ENCODE measurements around the gene CNOT3.

The CNOT3 gene

DNA sequence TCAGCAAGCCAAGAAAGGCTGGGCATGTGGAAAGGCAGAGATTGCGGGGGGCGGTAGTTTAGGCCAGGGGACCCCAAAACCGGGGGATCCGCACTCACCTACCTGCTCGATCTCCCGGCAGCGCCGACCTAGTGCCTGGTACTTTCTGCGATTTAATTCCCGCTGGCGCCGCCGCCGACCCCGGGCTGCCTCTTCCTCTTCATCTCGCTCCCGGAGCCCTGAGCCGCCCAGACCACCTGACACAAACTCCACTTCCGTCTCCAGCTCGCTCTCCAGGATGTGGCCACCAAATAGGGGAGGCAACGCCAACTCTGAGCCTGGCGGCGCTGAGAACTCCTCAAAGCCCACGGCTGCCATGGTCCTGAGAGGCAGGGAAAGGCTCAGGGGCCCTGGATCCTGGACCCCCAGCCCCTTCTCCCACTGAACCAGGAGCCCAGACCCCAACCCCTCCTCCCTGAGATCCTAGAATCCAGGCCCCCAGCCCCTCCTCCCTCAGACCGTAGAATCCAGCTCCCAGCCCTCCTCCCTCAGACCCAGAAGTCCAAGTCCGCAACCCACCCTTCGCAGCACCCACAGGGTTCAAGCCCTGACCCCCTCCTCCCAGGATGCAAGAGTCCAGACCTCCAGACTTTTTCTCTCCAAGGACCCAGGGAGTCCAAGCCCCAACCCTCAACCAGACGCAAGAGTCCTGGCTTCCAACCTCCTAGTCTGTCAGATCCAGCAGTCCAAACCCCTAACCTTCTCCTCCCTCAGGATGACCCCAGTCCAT, 23.0 kb upstream of the CNOT3 start:
- peak overlapping the region; percentile 89 to 98 (median 95) for H3K4me2 ChIP-seq
- H4K20me1 ChIP-seq = peaks cover 0 to 72% (median 38%) of the 10 kb centered on the region in 11 experiments; a peak in 15 of 22 replicates
- peak overlapping the region; percentile 59 to 93 (median 91) for H3K27ac ChIP-seq
- peak overlapping the region; percentile 74 to 93 (median 87) for H3K4me3 ChIP-seq
- peaks cover 41 to 68% (median 61%) of the 10 kb centered on the region in 11 experiments for H3K36me3 ChIP-seq
- H3K9me3 ChIP-seq (replicated peaks in 1 of 11) = no peaks in the 10 kb centered on the region
- peaks cover 20 to 30% (median 24%) of the 10 kb centered on the region in 10 experiments for H3K4me1 ChIP-seq
- peak overlapping the region; percentile 84 to 95 (median 90) for H3K9ac ChIP-seq
- no peaks in the 10 kb centered on the region for H3K27me3 ChIP-seq
- no peak for TF ChIP-seq Cebpa-rat (IDR thresholded peaks at IDR 0.05)

DNA sequence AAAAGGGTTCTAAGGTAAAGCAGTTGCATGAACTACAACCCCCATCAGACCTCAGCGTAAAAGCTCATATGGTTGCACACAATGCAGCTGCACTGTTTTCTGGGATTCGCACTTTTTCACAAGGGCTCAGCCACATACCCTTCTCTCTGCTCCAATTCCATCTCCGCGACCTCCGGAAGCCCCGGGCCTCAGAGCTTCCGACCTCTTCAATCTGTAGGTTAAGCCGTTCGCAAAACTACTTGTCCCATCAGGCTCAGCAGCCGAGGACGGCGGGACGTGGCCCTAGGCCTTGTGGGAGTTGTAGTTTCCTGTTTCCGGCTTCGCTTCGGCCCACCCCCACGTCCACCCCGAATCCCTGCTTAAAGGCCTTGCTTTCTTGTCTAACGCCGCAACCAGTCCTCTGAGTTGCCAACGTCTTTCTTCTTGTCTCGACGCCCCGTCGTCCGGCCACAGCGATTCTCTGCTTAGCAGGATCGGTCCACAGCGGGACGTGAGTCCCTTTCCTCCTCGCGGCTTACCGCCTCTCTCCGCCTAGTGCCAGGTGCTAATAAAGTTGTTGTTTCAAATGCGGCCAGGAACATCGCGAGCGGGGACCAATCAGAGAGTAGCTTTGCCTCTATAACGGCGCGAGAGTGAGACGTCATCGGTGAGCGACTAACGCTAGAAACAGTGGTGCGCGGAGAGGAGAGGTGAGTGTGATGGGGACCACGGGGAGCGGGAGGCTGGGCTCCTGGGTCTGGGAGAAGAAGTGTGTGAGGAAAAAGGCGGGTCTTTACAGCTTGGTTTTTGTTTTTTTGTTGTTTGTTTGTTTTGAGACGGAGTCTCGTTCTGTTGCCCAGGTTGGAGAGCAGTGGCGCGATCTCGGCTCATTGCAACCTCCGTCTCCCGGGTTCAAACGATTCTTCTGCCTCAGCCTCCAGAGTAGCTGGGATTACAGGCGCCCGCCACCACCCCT, 22.2 kb upstream of the CNOT3 start, which contains the start of the genes PRPF31 and TFPT:
Gene PRPF31 (plus strand): TSS at position 646 of the 955 bp plus-strand sequence. CDS start 2,525 bp downstream, outside the sequence.
Gene TFPT (minus strand): TSS at position 549 of the 955 bp plus-strand sequence. CDS start 388 bp downstream, at position 161.
- H3K36me3 ChIP-seq = peaks cover 41 to 68% (median 61%) of the 10 kb centered on the region in 11 experiments
- H3K9me3 ChIP-seq (replicated peaks in 1 of 11) = no peaks in the 10 kb centered on the region
- no peak for TF ChIP-seq Cebpa-rat (IDR thresholded peaks at IDR 0.05)
- H3K4me2 ChIP-seq = peak within 1 kb of the TSS; percentile 89 to 98 (median 95)
- H3K27me3 ChIP-seq = no peaks in the 10 kb centered on the region
- peaks cover 20 to 30% (median 24%) of the 10 kb centered on the region in 10 experiments for H3K4me1 ChIP-seq
- H4K20me1 ChIP-seq = peaks cover 0 to 71% (median 29%) of the 10 kb centered on the region in 11 experiments; a peak in 15 of 22 replicates
- peak within 1 kb of the TSS; percentile 74 to 93 (median 87) for H3K4me3 ChIP-seq
- H3K9ac ChIP-seq = peak within 1 kb of the TSS; percentile 84 to 95 (median 90)
- peak within 1 kb of the TSS; percentile 82 to 93 (median 91) for H3K27ac ChIP-seq

DNA sequence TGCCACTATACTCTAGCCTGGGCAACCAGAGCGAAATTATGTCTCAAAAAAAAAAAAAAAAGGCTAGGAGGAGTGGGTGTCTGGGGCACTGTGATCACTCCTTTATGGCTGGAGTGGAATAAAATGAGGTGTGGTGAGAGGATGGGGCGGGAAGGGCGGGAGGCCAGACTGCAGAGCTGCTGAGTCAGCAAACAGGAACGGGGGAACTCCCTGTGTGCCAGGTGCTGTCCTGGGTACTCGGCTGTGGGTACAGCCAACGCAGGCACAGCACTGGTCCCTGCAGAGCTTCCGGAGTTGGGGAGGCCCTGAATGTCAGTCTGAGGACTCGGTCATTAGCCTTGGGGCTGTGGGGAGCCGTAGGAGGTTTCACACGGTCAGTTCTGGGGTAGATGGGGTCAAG, 16.3 kb upstream of the CNOT3 start:
- no peak overlapping the region for H3K9ac ChIP-seq
- H3K9me3 ChIP-seq (replicated peaks in 1 of 11) = no peaks in the 10 kb centered on the region
- H3K4me3 ChIP-seq = no peak overlapping the region
- peaks cover 79 to 90% (median 83%) of the 10 kb centered on the region in 11 experiments for H3K36me3 ChIP-seq
- no peak for TF ChIP-seq Cebpa-rat (IDR thresholded peaks at IDR 0.05)
- H3K4me2 ChIP-seq = no peak overlapping the region
- no peak overlapping the region for H3K27ac ChIP-seq
- no peaks in the 10 kb centered on the region for H3K27me3 ChIP-seq
- peaks cover 9 to 11% (median 10%) of the 10 kb centered on the region in 10 experiments for H3K4me1 ChIP-seq
- peaks cover 0 to 43% (median 15%) of the 10 kb centered on the region in 11 experiments; a peak in 7 of 22 replicates for H4K20me1 ChIP-seq

DNA sequence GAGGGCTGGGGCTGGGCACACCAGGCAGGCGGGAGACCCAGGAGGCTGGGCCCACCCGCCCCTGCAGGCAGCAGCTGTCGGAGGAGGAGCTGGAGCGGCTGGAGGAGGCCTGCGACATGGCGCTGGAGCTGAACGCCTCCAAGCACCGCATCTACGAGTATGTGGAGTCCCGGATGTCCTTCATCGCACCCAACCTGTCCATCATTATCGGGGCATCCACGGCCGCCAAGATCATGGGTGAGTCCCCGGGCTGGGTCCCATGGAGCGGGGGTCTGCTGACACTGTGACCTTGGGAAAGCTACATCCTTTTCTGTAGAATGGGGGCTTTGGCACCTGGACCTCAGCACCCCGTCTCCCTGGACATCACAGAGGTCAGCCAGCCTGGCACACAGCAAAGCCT, 13.9 kb upstream of the CNOT3 start:
- no peak overlapping the region for H3K4me2 ChIP-seq
- no peaks in the 10 kb centered on the region for H3K9me3 ChIP-seq (replicated peaks in 1 of 11)
- no peak overlapping the region for H3K4me3 ChIP-seq
- peaks cover 0 to 42% (median 8%) of the 10 kb centered on the region in 11 experiments; a peak in 5 of 22 replicates for H4K20me1 ChIP-seq
- no peaks in the 10 kb centered on the region for H3K4me1 ChIP-seq
- TF ChIP-seq Cebpa-rat (IDR thresholded peaks at IDR 0.05) = no peak
- H3K9ac ChIP-seq = no peak overlapping the region
- peaks cover 93 to 100% (median 97%) of the 10 kb centered on the region in 11 experiments for H3K36me3 ChIP-seq
- H3K27me3 ChIP-seq = no peaks in the 10 kb centered on the region
- no peak overlapping the region for H3K27ac ChIP-seq

DNA sequence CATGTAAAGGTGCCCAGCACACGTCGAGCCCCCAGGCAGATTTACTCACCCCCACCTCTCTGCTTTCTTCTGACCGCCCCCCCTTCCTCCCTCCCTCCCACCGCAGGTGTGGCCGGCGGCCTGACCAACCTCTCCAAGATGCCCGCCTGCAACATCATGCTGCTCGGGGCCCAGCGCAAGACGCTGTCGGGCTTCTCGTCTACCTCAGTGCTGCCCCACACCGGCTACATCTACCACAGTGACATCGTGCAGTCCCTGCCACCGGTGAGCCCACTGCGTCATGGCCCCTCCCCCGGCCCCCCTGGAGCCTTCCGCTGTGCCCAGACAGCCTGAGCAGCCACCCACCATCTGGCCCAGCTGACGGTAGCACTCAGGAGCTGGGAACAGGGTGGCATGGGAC, 13.2 kb upstream of the CNOT3 start:
- H3K27me3 ChIP-seq = no peaks in the 10 kb centered on the region
- no peak overlapping the region for H3K27ac ChIP-seq
- no peaks in the 10 kb centered on the region for H3K4me1 ChIP-seq
- TF ChIP-seq Cebpa-rat (IDR thresholded peaks at IDR 0.05) = no peak
- peaks cover 0 to 41% (median 10%) of the 10 kb centered on the region in 11 experiments; a peak in 5 of 22 replicates for H4K20me1 ChIP-seq
- peaks cover 94 to 100% (median 98%) of the 10 kb centered on the region in 11 experiments for H3K36me3 ChIP-seq
- no peak overlapping the region for H3K4me3 ChIP-seq
- H3K9me3 ChIP-seq (replicated peaks in 1 of 11) = no peaks in the 10 kb centered on the region
- H3K9ac ChIP-seq = no peak overlapping the region
- no peak overlapping the region for H3K4me2 ChIP-seq

DNA sequence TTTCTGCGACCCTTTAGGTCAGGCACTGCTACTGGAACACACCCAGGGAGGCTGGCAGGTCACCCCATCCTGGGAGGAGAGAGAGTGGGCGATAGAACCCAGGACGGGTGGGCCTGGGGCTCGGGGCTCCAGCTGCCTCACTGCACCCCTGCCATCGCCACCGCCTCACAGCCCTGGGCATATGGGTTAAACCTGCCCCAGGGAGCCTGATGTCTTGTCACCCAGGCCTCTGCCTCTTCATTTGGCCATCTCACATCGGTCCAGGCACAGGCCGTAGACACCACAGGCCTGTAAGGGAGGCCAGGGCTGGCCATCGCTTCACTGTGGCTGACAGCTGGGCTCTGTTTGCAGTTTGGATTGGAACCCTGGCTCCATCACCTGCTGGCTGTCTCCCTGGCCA, 11.8 kb upstream of the CNOT3 start:
- 0 out of 22 replicates have a peak overlapping the region, but pooled peaks of 1 of the 11 experiments have one; percentile 6 for H3K9ac ChIP-seq
- TF ChIP-seq Cebpa-rat (IDR thresholded peaks at IDR 0.05) = no peak
- H4K20me1 ChIP-seq = peaks cover 0 to 42% (median 6%) of the 10 kb centered on the region in 11 experiments; a peak in 4 of 22 replicates
- H3K4me3 ChIP-seq = no peak overlapping the region
- peaks cover 88 to 98% (median 93%) of the 10 kb centered on the region in 11 experiments for H3K36me3 ChIP-seq
- H3K4me2 ChIP-seq = no peak overlapping the region
- H3K27ac ChIP-seq = no peak overlapping the region
- H3K4me1 ChIP-seq = no peaks in the 10 kb centered on the region
- H3K27me3 ChIP-seq = no peaks in the 10 kb centered on the region
- H3K9me3 ChIP-seq (replicated peaks in 1 of 11) = no peaks in the 10 kb centered on the region

DNA sequence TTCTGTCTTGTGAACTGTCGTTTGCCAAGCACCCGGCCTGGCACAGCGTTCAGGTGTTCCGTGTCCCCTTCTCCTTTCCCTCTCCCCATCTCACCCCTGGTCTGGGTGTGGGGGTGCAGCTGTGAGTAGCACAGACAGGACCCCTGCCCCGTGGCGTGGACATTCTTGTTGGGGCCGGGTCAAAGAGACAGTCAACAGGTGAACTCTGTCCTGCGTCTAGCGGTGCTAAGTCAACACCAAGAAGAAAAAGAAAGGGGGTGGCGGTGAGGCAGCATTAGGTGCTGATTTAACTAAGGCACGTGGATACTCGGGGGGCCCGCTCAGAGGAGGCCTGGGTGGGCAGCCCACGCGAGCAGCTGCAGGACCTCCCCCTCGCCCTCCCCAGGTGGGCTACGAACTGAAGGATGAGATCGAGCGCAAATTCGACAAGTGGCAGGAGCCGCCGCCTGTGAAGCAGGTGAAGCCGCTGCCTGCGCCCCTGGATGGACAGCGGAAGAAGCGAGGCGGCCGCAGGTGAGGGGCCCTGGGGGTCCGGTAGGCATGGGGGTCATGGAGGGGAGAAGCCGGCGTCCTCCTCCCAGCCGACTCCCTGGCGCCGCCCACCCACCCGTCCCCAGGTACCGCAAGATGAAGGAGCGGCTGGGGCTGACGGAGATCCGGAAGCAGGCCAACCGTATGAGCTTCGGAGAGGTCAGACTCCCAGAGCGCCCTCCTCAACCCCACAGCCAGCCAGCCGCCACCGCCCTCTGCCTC, 9.7 kb upstream of the CNOT3 start:
- Histone ChIP-seq H3K4me1 (no peaks in the 10 kb centered on the region), H3K27ac (no peak overlapping the region), H3K4me3 (no peak overlapping the region), H3K27me3 (no peaks in the 10 kb centered on the region), H3K9ac (no peak overlapping the region), H4K20me1 (peaks cover 0 to 48% (median 2%) of the 10 kb centered on the region in 11 experiments; a peak in 5 of 22 replicates), H3K9me3 (replicated peaks in 1 of 11) (no peaks in the 10 kb centered on the region), H3K4me2 (no peak overlapping the region), H3K36me3 (peaks cover 86 to 100% (median 92%) of the 10 kb centered on the region in 11 experiments)
- no peak for TF ChIP-seq Cebpa-rat (IDR thresholded peaks at IDR 0.05)

DNA sequence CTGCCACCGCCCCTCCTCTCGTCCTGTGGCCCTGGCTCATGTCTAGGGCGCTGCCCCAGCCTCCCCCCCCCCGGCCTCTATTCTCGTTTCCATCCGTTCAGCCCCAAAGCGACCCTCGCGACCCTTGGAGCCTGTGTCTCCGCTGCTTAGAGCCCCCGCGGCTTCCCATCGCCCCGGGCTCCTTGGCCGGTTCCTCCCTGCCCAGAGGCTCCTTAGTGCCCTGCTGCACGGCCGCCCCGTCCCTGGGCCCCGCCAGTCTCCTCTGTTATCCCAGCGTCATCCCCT, 9.2 kb upstream of the CNOT3 start:
- peaks cover 81 to 100% (median 90%) of the 10 kb centered on the region in 11 experiments for H3K36me3 ChIP-seq
- H3K27ac ChIP-seq = no peak overlapping the region
- peaks cover 0 to 47% (median 0%) of the 10 kb centered on the region in 11 experiments; a peak in 5 of 22 replicates for H4K20me1 ChIP-seq
- no peak overlapping the region for H3K4me2 ChIP-seq
- H3K27me3 ChIP-seq = no peaks in the 10 kb centered on the region
- TF ChIP-seq Cebpa-rat (IDR thresholded peaks at IDR 0.05) = no peak
- H3K9me3 ChIP-seq (replicated peaks in 1 of 11) = no peaks in the 10 kb centered on the region
- no peak overlapping the region for H3K9ac ChIP-seq
- H3K4me3 ChIP-seq = no peak overlapping the region
- H3K4me1 ChIP-seq = no peaks in the 10 kb centered on the region
